Measurements from ENCODE around the gene BMP7.

The BMP7 gene

DNA sequence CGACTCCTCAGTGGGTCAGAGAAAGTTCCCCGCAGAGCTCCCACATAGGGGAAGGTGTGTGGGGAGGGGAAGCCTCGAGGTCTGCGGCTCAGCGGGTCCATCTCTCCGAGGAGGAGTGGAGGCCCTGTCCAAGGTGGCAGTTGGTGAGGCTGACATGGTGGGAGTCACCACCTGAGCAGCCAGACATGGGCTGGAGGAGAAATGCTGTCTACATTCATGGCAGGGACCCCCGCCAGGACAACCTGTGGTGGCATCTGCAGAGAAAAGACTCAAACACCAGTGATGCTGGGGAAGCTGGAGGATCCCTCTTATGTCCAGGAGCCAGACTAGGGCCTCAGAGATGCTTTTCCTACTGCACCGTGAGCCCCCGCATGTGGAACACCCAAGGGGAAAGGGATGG lies 49.8 kb downstream of the BMP7 start:
- FAIRE-seq (no peak), DNase-seq (ENCODE audit: extremely low spot score, insufficient read length, low read depth) (no peak)

DNA sequence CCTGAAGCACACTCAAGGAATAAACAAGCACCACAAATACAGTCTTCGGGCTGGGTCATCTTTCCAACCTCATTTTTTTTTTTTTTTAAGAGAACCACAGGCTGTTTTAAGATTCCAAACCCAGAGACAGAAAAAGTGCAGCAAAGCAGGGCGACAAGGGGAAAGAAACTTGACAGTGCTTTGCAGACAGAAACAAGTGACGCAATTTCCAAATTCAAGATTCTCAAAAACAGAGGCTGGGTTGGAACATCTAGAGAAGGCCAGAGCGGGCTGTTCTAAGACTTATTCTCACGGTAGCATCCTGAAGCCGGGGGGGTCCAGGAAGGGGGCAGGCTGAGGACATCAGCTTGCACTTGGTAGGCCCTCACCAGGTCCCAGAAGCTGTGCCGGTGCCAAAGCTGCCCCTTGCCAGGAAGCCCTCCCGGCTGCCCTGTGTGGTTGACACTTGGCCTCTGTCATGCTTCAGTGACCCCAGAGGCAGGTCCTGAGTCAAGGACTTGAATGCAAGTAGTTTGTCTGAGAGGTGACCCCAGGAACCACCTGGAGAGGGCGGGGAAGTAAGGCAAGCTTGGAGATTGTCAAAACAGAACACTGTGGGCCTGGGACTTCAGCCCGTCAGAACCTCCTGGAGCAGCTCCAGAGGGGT lies 50.5 kb downstream of the BMP7 start:
- FAIRE-seq (no peak), DNase-seq (ENCODE audit: extremely low spot score, insufficient read length, low read depth) (no peak)

DNA sequence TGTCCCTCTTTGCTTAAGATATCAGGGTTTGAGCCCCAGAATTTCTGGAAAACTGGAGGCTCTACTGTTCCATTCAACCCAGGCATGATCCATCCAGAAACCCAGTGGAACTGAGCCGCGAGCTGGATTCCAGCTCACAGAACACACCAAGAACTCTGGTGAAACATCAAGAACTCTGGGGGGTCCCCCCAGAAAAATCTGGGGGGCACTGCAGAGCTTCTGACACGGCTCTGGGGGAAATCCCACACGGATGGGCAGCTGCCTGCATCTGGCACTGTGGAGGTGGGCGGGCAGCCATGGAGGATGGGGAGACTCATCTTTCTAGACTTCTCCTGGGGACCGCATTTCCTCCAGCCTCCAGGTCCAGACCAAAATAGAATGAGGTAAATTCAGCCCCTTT lies 51.0 kb downstream of the BMP7 start:
- no peak for FAIRE-seq

DNA sequence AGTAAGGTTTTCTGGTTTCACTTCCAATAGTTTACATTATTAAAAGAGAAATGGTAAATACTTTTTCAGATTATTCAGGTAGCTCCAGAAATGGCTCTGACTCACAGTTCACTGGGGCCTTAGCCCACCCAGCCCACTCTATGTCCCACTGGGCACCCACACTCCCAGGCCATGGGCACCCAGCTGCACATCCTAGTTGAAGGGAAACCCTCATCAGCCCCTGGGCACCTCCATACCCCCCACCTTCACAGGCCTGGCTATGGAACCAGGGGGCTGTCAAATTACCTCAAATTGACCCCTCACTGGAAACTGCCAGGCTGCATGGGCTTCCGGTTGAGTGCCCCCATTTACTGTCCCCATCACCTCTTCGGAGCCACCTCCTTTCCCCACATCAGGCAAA lies 51.5 kb downstream of the BMP7 start:
- FAIRE-seq (no peak), DNase-seq (ENCODE audit: extremely low spot score, insufficient read length, low read depth) (no peak)

More for the DNA sequence above, 51.0 kb downstream of the BMP7 start:
- DNase-seq (ENCODE audit: extremely low spot score, insufficient read length, low read depth) = no peak

DNA sequence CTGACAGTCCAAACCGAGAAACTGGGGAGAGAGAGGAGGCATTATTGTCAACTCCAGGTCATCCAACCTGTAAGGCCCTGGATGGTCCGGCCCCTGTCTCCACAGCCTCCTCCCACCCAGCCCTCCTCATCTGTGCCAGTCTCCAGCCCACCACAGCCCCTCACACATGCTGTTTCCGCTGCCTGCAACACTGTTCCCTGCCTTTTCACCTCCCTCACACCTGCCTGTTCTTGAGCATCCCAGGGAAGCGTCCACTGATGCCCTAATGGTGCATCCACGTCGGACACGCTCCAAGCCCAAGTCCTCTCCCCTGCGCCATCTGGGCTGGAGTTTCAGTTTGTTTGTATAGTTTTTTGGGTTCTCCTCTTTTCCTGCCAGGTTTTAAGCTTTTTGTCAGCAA lies 52.0 kb downstream of the BMP7 start:
- no peak for DNase-seq (ENCODE audit: extremely low spot score, insufficient read length, low read depth)
- no peak for FAIRE-seq

DNA sequence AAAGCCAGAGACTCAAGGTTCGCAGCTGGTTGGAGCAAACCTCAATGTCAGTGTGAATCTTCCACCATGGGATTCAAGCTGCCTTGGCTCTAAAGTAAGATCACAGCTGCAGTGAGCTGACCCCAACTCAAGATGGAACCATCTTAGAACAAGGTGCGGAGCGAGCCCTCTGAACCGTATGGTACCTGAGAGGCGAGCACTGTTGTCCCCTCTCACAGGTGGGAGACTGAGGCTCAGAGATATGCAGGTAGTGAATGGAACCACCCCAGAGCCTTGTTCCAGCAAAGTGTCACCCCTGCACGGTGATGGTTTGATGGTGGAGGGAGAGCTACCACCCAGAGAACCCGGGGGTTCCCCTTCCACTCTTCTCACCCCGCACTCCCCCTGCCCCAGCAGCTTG lies 52.5 kb downstream of the BMP7 start:
- no peak for DNase-seq (ENCODE audit: extremely low spot score, insufficient read length, low read depth)
- FAIRE-seq = no peak

DNA sequence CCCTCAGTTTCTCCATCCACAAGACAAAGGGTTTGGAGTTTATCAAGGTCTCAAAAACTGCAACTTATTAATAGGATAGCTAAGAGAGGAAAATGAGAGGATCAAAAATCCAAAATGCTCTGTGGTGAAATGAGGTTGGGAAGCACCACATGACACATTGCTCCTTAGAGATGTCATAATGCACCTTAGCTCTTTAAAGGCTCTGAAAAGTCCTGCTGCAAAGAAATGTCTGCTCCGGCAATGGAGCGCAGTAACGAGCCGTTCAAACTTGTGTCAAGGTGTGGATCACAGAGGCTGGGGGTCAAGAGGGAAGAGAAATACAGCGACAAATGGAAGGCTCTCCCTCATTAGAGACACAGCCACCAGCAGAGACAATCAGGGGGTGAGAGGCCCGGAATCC lies 53.1 kb downstream of the BMP7 start:
- FAIRE-seq = no peak
- DNase-seq (ENCODE audit: extremely low spot score, insufficient read length, low read depth) = no peak

DNA sequence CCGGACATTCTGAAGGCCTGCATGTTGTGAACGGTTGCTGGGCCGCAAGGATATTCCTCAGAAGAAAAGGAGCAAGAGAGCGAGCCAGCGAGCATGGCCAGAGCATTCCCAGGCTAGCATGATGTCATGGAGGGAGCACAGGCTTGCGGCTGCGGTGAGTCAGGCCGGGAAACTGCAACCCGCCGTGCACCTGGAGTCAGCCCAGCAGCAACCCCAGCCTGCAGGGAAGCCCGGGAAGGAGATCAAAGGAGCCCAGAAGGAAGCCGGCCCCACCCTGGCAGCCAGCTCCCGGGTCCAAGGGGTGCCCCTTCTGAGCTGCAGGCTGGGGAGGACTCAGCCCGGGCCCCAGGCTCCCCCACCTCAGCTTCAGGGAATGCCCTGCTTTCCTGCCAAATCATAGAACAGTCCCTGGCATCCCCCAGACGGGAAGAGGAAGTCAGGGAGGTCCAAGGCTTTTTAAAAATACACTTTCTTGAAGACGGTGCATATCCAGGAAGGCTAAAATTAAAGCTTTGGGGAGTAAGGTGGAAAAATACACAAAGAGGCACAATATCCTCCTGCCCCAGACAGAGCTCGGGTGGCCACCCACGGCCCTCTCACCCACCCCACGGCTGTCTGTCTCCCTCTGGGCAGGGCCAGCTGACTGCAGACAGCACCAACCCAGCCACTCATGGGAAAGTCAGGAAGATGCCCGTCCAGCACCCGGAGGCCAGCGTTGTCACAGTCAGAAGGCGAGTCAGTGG lies 53.7 kb downstream of the BMP7 start:
- FAIRE-seq (no peak), DNase-seq (ENCODE audit: extremely low spot score, insufficient read length, low read depth) (no peak)

DNA sequence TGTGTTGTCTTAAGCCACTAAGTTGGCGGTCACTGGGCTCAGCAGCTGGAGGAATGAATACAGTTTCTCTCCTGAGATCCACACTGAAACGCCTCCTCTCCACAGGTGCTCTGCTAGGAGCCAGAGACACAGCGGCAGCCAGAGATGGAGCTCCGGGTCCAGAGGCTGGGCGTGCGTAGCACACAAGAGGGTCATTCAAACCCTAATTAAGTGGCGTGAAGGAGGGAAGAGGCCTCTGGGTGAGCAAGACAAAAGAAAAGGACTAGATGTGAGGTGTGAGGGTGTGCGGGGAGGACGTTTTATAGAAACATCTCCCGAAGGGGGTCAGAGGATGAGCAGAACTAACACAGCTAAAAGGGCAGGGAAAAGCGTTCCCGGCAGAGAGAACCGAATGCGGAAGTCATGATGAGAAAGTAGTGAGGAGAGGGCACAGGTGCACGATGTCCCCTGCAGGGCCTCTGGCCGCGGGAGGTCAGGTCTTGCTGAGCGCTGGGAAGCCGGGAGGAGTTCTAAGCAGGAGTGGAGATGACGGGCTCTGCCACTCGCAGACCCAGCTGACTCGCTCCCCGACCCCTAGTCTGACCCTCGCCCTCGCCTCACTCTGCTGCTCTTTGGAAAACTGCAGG lies 54.4 kb downstream of the BMP7 start:
- DNase-seq (ENCODE audit: extremely low spot score, insufficient read length, low read depth) (no peak), FAIRE-seq (no peak)

DNA sequence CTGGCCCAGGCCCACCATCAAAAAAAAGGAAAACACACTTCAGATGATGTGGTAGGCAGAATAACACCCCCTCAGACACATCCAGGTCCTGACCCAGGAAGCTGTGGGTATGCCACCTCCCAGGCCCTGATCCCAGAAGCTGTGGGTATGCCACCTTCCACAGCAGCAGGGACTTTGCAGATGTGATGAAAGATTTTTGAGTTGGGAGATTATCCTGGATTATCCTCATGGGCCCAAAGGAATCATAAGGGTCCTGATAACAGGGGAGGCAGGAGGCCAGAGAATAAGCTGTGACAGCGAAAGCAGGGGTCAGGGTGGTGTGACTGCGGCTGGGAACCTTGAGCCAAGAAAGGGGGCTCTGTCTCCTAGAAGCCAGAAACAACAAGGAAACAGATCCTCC lies 55.0 kb downstream of the BMP7 start:
- no peak for DNase-seq (ENCODE audit: extremely low spot score, insufficient read length, low read depth)
- FAIRE-seq = no peak

DNA sequence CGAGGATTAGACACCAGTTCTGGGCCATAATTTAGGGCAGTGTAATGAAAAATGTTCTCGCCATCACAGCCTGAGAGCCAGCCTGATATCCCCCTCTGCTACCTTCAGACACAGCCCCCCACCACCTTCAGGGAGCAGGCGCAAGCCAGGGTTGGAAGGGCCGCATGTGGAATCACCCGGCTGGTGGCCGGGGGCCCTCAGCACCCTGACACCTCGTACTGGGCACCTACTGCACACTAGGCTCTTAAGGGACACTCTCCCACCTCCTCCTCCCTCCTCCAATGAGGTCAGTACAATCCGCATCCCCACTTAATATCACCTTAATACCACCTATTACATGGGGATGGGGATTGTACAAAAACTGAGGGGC lies 55.5 kb downstream of the BMP7 start:
- FAIRE-seq = no peak
- DNase-seq (ENCODE audit: extremely low spot score, insufficient read length, low read depth) = no peak

DNA sequence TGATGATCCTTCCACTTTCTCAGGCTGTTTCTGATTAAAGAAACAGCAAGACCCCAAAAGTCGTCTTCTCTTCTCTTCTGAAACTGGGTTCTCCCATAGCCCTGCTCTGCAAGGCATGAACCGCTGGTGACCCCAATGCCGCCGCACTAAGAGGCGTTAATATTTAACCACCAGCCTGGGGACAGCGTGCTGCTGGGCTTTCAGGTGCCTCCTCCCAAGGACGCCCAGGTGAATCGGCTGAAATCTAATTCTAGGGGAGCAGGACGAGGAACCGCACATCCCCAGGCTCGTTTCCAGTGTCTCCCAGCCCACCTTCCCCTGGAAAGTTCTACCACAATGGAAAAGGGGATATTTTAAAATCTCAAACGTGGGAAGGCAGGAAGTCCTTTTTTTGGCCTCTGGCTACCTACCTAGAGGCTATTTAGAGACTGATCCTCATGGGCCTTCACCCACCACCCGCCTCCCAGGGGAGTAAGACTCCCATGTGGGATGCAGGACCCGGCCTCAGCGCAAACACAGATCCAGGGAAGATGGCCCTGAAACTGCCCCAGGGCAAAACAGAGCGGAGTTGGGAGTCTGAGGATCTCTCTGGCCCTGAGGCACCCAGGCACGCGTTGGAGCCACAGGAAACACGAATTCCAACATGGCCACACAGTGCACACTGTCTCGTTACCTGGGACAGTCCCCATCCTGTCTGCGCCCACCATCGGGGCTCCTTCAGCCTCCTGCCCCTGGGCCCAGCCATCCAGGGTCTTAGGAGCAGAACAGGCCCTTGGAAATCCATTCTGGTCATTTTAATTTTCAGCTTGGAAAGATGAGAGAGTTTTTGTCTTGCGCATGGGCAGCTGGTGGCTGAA lies 56.2 kb downstream of the BMP7 start:
- DNase-seq (ENCODE audit: extremely low spot score, insufficient read length, low read depth) = no peak
- FAIRE-seq = no peak

DNA sequence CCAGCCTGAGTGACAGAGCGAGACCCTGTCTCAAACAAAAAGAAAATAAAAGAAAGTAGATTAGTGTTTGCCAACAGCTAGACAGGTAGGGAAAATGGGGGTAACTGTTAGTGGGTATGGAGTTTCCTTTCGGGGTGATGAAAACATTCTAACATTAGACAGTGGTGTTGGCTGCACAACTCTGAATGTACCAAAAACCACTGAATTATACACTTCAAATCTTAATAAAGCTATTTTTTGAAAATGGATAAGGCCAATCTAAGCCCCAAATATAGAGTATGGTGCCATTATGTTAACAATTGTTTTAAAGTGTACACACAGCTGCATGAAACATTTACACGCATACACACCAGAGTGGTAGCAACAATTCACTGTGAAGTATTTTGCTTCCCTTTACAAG lies 57.0 kb downstream of the BMP7 start:
- FAIRE-seq (no peak), DNase-seq (ENCODE audit: extremely low spot score, insufficient read length, low read depth) (no peak)

DNA sequence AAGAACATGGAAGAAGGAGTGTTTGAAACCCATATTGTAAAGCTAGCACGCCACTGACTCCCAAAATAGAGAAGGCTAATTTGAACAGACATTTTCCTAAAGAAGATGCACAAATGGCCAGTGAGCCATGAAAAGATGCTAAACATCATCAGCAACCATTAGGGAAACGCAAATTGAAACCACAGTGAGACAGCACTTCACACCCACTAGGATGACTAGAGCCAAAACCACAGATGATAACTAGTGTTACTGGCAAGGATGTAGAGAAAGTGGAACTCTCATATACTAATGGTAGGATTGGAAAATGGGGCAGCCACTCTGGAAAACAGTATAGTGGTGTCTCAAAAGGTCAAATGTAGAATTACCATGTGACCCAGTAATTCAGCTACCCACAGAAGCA lies 58.2 kb downstream of the BMP7 start:
- FAIRE-seq (no peak), DNase-seq (ENCODE audit: extremely low spot score, insufficient read length, low read depth) (no peak)

DNA sequence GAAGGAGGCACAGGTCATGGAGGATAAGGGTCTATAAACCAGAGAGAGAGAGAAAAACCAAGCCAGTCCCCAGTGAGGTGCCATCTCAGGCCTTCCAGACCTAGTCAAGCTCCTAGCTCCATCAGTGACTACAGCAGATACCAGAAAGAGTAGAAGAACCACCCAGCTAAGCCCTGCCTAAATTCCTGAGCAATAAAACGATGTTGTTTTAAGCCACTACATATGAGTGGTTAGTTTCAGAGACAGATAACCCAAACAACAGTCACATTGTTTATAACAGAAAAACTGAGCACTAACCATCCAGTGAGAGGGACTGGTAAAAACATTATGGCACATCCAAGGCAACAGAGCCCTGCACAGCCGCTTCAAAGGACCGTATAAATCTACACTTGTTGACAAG lies 59.2 kb downstream of the BMP7 start:
- DNase-seq (ENCODE audit: extremely low spot score, insufficient read length, low read depth) = no peak
- no peak for FAIRE-seq

DNA sequence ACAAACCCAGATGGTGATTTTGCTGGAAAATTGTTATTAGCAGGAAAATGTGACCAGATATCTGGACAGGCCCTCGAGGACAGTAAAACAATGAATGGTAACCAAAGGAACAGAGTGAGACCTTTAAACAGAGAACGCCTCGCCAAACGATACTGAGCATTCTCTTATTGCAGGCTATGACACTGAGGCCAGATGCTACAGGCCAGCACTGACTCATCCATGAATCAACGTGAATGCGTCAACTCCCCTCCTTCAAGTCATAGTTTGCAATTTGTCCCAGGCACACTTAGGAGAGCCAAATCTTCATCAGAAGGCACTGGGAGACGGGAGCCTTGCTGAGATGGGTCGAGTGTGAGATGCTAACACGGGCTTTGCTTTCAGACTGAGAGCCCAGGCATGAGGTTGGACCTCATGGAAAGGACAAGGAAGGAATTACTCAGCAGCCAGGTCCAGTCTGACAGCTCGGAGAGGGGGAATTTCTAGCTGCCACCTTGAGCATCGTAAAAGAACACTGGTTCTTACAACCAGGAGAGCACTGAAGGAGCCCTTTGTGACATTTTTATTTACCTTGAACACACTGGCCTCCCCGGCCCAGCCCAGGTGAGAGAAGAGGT lies 60.7 kb downstream of the BMP7 start:
- no peak for FAIRE-seq
- DNase-seq (ENCODE audit: extremely low spot score, insufficient read length, low read depth) = no peak

DNA sequence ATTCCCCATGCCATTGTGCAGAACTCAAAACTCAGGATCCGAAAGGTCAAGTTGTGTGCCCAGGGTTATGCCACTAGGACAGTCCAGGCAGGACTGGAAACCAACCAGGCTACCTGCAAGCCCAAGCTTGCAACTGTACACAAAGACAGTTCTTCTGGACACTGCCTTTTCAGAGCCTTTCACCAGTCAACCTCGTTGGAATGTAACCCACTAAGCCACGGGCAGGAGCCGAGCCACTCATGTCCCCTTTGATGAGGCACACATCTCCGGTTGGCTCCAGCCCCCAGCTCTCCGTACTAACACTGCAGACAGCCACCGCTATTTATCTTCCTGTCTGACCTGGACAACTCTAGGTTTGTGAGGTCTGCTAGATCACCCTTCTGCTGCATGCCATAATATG lies 62.5 kb downstream of the BMP7 start:
- no peak for DNase-seq (ENCODE audit: extremely low spot score, insufficient read length, low read depth)
- no peak for FAIRE-seq

DNA sequence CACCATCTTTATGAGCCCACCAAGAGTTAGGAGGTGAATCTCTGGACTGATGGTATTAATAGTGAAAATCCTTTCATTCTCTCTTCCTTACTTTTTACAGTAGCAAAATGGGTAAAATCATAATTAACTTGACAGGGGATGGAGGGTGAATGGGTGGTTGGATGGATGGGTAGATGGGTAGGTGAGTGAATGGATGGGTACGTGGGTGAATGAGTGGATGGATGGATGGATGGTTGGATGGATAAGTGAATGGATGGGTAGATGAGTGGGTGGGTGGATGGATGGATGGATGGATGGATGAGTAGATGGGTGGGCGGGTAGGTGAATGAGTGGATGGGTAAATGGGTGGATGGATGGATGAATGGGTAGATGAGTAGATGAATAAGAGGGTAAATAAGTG lies 63.2 kb downstream of the BMP7 start:
- DNase-seq (ENCODE audit: extremely low spot score, insufficient read length, low read depth) = no peak
- FAIRE-seq = no peak

DNA sequence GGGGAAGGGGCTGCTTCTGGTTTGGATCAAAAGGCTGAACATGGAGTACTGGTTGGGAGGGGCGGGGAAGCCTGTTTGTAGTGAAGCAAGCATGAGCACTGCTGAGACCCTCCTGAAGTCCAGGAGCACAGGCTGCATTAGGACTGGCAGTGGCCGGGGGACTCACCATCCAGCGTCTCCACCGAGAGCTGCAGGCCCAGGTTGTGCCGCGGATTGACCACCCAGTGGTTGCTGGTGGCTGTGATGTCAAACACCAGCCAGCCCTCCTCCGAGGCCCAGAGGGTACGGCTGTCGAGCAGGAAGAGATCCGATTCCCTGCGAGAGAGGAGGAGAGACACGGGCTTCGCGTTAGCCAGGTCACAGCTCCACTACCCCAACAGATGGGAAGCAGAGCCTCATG lies 64.1 kb downstream of the BMP7 start:
- no peak for DNase-seq (ENCODE audit: extremely low spot score, insufficient read length, low read depth)
- FAIRE-seq = no peak

DNA sequence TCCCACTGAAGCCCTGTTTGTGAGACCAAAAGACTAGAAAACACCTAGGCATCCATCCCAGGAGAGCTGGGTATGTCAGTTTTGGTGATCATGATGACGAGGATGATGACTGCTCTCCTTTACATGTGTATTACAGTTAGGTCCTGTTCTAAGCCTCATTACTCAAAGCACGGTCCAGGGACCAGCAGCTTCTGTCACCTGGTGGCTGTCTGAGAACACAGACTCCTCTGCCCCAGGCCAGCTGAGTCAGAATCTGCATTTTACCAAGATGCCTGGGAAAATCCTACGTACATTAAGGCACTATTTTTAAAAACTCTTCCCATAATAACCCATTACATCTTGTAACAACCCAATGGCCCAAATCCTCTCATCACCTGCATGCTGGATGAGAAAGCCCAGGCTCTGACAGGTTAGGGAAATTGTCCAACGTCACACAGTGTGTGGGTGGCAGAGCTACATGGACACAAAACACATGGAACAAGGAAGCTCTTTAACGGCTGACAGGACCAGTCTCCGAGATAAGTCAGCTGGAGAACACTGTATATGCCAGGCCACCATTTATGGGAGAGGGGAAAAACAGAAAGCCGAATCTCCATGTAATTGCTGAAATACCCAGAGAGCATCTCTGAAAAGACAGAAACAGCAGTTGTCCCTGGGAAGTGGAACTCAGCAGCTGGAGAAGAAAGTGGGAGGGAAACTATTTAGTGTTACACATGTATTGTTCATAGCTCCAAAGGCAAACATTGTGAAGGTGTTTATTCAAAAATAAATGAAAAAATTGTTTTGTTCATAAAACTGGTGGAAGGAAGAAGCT lies 65.4 kb downstream of the BMP7 start:
- FAIRE-seq = no peak
- DNase-seq (ENCODE audit: extremely low spot score, insufficient read length, low read depth) = no peak
